H1 (cell line): ENCODE measurements around the gene TMEM266. TPM values are rescaled to one million over a fixed set of nuclear protein-coding genes. Genes with fewer than 3 reads are reported as not detected.

ENCODE experiments used
- CTCF ChIA-PET: fragments of 300-600 bp; sonication (Branson Sonifier 250); formaldehyde crosslinking; loops from one replicate; lab custom pipeline; 2021; ENCODE audit not compliant: partially characterized antibody; lab: Charles Lee
- POLR2A ChIA-PET: fragments of 300-600 bp; sonication (Branson Sonifier 250); formaldehyde crosslinking; loops from one replicate; lab custom pipeline; 2021; ENCODE audit warnings: inconsistent platforms; ENCODE audit not compliant: partially characterized antibody; lab: Charles Lee
- DNase-seq, 2 experiments: peaks; one replicate each; pipeline versions ENCODE4 v3.0.0 to v3.0.0-alpha.2; 2010 to 2022; ENCODE audit warnings: low spot score in 2 of 2, low read depth in 1 of 2, mixed read lengths in 1 of 2
- FAIRE-seq: peaks from 2 replicates; lab custom pipeline; 2011; peaks lifted over from hg19 to GRCh38; lab: Jason Lieb, UNC
- H2AFZ ChIP-seq: 2 replicates; pipeline ENCODE4 v1.8.1; 2012; ENCODE audit warnings: low read length, inconsistent platforms
- H2AK5ac ChIP-seq: 2 replicates; pipeline ENCODE4 v1.6.1; 2013; ENCODE audit warnings: low read depth, low read length
- H2BK120ac ChIP-seq: replicated peaks from 2 replicates; pipeline ENCODE3; 2013; ENCODE audit warnings: low read depth, low read length, inconsistent platforms
- H2BK12ac ChIP-seq: 2 replicates; pipeline ENCODE4 v1.6.1; 2013; ENCODE audit warnings: low read depth, low read length
- H2BK15ac ChIP-seq: 2 replicates; pipeline ENCODE4 v1.6.1; 2013; ENCODE audit warnings: low read length
- H2BK20ac ChIP-seq: 2 replicates; pipeline ENCODE4 v1.6.1; 2013; ENCODE audit warnings: low read length
- H2BK5ac ChIP-seq: 2 replicates; pipeline ENCODE4 v1.6.1; 2013; ENCODE audit warnings: low read depth, low read length
- H3K14ac ChIP-seq: 2 replicates; pipeline ENCODE4 v1.6.1; 2013; ENCODE audit warnings: inconsistent platforms; ENCODE audit not compliant: insufficient read length
- H3K18ac ChIP-seq: 2 replicates; pipeline ENCODE4 v1.6.1; 2013; ENCODE audit warnings: low read length; ENCODE audit errors: extremely low read depth
- H3K23ac ChIP-seq: 2 replicates; pipeline ENCODE4 v1.6.1; 2013; ENCODE audit warnings: inconsistent platforms; ENCODE audit not compliant: insufficient read length
- H3K23me2 ChIP-seq: 2 replicates; pipeline ENCODE4 v1.6.1; 2013; ENCODE audit warnings: low read depth, low read length
- H3K27ac ChIP-seq: 2 replicates; pipeline ENCODE4 v1.6.1; 2011; ENCODE audit warnings: low read depth, low read length, inconsistent platforms
- H3K27me3 ChIP-seq, 4 experiments: replicated peaks in 1 of 4; 1 replicate in 1 of 4; 2 replicates in 3 of 4; pipeline versions ENCODE4 v1.6.1 to v1.8.1; 2011 to 2013; ENCODE audit warnings: low read length in 3 of 4, mild to moderate bottlenecking in 3 of 4, inconsistent platforms in 2 of 4, mixed read lengths in 2 of 4, moderate library complexity in 1 of 4; ENCODE audit not compliant: control insufficient read depth in 3 of 4, insufficient read depth in 3 of 4; ENCODE audit errors: extremely low read depth in 1 of 4
- H3K36me3 ChIP-seq, 4 experiments: 2 replicates each; pipeline versions ENCODE4 v1.6.1 to v1.8.1; 2011 to 2013; ENCODE audit warnings: mild to moderate bottlenecking in 4 of 4, low read length in 3 of 4, moderate library complexity in 2 of 4, control low read depth in 1 of 4, inconsistent platforms in 1 of 4; ENCODE audit not compliant: insufficient read depth in 4 of 4, control insufficient read depth in 2 of 4
- H3K4ac ChIP-seq: replicated peaks from 2 replicates; pipeline ENCODE3; 2013; ENCODE audit warnings: low read length, low read depth, mixed read lengths, inconsistent platforms; ENCODE audit not compliant: insufficient read length
- H3K4me1 ChIP-seq, 4 experiments: replicated peaks in 1 of 4; 1 replicate in 1 of 4; 2 replicates in 3 of 4; pipeline versions ENCODE4 v1.6.1 to v1.8.1; 2011 to 2013; ENCODE audit warnings: low read length in 3 of 4, inconsistent platforms in 2 of 4, mixed read lengths in 1 of 4; ENCODE audit not compliant: insufficient read depth in 4 of 4, control insufficient read depth in 3 of 4
- H3K4me2 ChIP-seq, 2 experiments: 2 replicates each; pipeline versions ENCODE4 v1.6.1 to v1.8.1; 2011 to 2013; ENCODE audit warnings: low read depth in 2 of 2, low read length in 2 of 2, control low read depth in 1 of 2, inconsistent platforms in 1 of 2, mild to moderate bottlenecking in 1 of 2; ENCODE audit not compliant: insufficient read depth in 1 of 2
- H3K4me3 ChIP-seq, 4 experiments: fragments of 200-600, 300-600 bp in 1 of 4; sonication (generic), shearing (Covaris generic), sonication (Bioruptor Twin) in 1 of 4; 2 replicates each; pipeline versions ENCODE4 v1.5.1 to v1.8.1; 2011 to 2016; ENCODE audit warnings: low read length in 4 of 4, low read depth in 3 of 4, control low read depth in 2 of 4, inconsistent platforms in 2 of 4, mild to moderate bottlenecking in 2 of 4, mixed read lengths in 1 of 4, moderate library complexity in 1 of 4; ENCODE audit not compliant: insufficient read depth in 2 of 4; ENCODE audit errors: extremely low read depth in 1 of 4
- H3K56ac ChIP-seq: replicated peaks from 2 replicates; pipeline ENCODE3; 2013; ENCODE audit warnings: low read depth, mild to moderate bottlenecking, mixed read lengths, low read length, inconsistent platforms; ENCODE audit not compliant: insufficient read length
- H3K79me1 ChIP-seq: 2 replicates; pipeline ENCODE4 v1.6.1; 2013; ENCODE audit warnings: low read depth, low read length, control low read depth
- H3K79me2 ChIP-seq, 2 experiments: 2 replicates each; pipeline versions ENCODE4 v1.6.1 to v1.8.1; 2012 to 2013; ENCODE audit warnings: low read length in 2 of 2, mild to moderate bottlenecking in 2 of 2, inconsistent platforms in 1 of 2; ENCODE audit not compliant: insufficient read depth in 2 of 2, control insufficient read depth in 1 of 2
- H3K9ac ChIP-seq, 4 experiments: replicated peaks in 1 of 4; 1 replicate in 1 of 4; 2 replicates in 3 of 4; pipeline versions ENCODE4 v1.6.1 to v1.8.1; 2011 to 2013; ENCODE audit warnings: low read depth in 3 of 4, low read length in 3 of 4, control low read depth in 2 of 4, mild to moderate bottlenecking in 2 of 4, moderate library complexity in 2 of 4, inconsistent platforms in 1 of 4; ENCODE audit errors: extremely low read depth in 1 of 4
- H3K9me3 ChIP-seq, 2 experiments: 2 replicates each; pipeline versions ENCODE4 v1.6.1 to v1.8.1; 2012 to 2013; ENCODE audit warnings: mild to moderate bottlenecking in 2 of 2, moderate library complexity in 2 of 2, control low read depth in 1 of 2, inconsistent platforms in 1 of 2, low read depth in 1 of 2, low read length in 1 of 2, mixed read lengths in 1 of 2; ENCODE audit not compliant: insufficient read depth in 2 of 2
- H4K20me1 ChIP-seq, 2 experiments: replicated peaks in 1 of 2; 2 replicates each; pipeline versions ENCODE3 to v1.8.1; 2011 to 2013; ENCODE audit warnings: inconsistent platforms in 2 of 2, low read length in 2 of 2, mild to moderate bottlenecking in 1 of 2; ENCODE audit not compliant: insufficient read depth in 2 of 2, control insufficient read depth in 1 of 2
- H4K5ac ChIP-seq: 2 replicates; pipeline ENCODE4 v1.6.1; 2013; ENCODE audit warnings: low read length, low read depth, mixed read lengths, inconsistent platforms; ENCODE audit not compliant: insufficient read length
- H4K8ac ChIP-seq: 2 replicates; pipeline ENCODE4 v1.8.0; 2013; ENCODE audit warnings: mild to moderate bottlenecking, moderate library complexity, low read length, inconsistent platforms; ENCODE audit not compliant: insufficient read depth; ENCODE audit errors: extremely low read depth
- H4K91ac ChIP-seq: replicated peaks from 2 replicates; pipeline ENCODE3; 2013; ENCODE audit warnings: low read length, mixed read lengths, inconsistent platforms; ENCODE audit not compliant: insufficient read length
- BACH1 ChIP-seq: IDR thresholded peaks from 2 replicates; pipeline ENCODE4 v1.6.1; 2012; ENCODE audit warnings: low read length, improper control_type of control experiment
- BRCA1 ChIP-seq: IDR thresholded peaks from 2 replicates; pipeline ENCODE4 v1.6.1; 2012; ENCODE audit warnings: low read depth, low read length, improper control_type of control experiment
- CTBP2 ChIP-seq: IDR thresholded peaks from 2 replicates; pipeline ENCODE4 v1.7.0; 2011; ENCODE audit warnings: borderline replicate concordance, mild to moderate bottlenecking, moderate library complexity, mixed read lengths, low read length; ENCODE audit not compliant: insufficient read depth, insufficient read length
- MAFK ChIP-seq: IDR thresholded peaks from 2 replicates; pipeline ENCODE4 v1.6.1; 2012; ENCODE audit warnings: low read depth, mild to moderate bottlenecking, improper control_type of control experiment, low read length
- NRF1 ChIP-seq: IDR thresholded peaks from 2 replicates; pipeline ENCODE4 v1.6.1; 2011; ENCODE audit warnings: mild to moderate bottlenecking, low read depth, low read length, improper control_type of control experiment
- POLR2A ChIP-seq, 2 experiments: IDR thresholded peaks; 1 replicate in 1 of 2; 2 replicates in 1 of 2; pipeline ENCODE4 v1.6.1; 2011; ENCODE audit warnings: low read depth in 2 of 2, low read length in 2 of 2, mild to moderate bottlenecking in 2 of 2; ENCODE audit errors: control extremely low read depth in 1 of 2
- RAD21 ChIP-seq, 2 experiments: IDR thresholded peaks in 1 of 2; conservative IDR thresholded peaks in 1 of 2; 2 replicates each; pipeline ENCODE4 v1.6.1; 2011; ENCODE audit warnings: low read depth in 2 of 2, low read length in 2 of 2, improper control_type of control experiment in 1 of 2, inconsistent platforms in 1 of 2, mild to moderate bottlenecking in 1 of 2, moderate library complexity in 1 of 2
- SAP30 ChIP-seq: fragments of 300-600 bp; sonication (generic); IDR thresholded peaks from 2 replicates; pipeline ENCODE4 v1.7.1; 2012; ENCODE audit warnings: low read length, moderate library complexity, mild to moderate bottlenecking, inconsistent platforms; ENCODE audit not compliant: insufficient read depth, insufficient replicate concordance
- SIN3A ChIP-seq, 2 experiments: IDR thresholded peaks in 1 of 2; conservative IDR thresholded peaks in 1 of 2; 2 replicates each; pipeline ENCODE4 v1.6.1; 2011 to 2012; ENCODE audit warnings: low read length in 2 of 2, improper control_type of control experiment in 1 of 2, low read depth in 1 of 2, mild to moderate bottlenecking in 1 of 2
- SP4 ChIP-seq: IDR thresholded peaks from 2 replicates; pipeline ENCODE4 v1.6.1; 2012; ENCODE audit warnings: low read length, inconsistent platforms
- SUZ12 ChIP-seq: fragments of 200-600 bp; sonication (generic); IDR thresholded peaks from 2 replicates; pipeline ENCODE4 v1.6.1; 2012; ENCODE audit warnings: mild to moderate bottlenecking, inconsistent platforms, low read length, moderate library complexity, mixed read lengths
- TBP ChIP-seq: IDR thresholded peaks from 2 replicates; pipeline ENCODE4 v1.6.1; 2011; ENCODE audit warnings: low read depth, low read length, improper control_type of control experiment
- WGBS, 2 experiments: shearing (Covaris generic) in 1 of 2; methylation state at CpG; one replicate each; pipeline versions ENCODE4 v1.1.6 to v1.1.7; 2013 to 2015; ENCODE audit warnings: low lambda C conversion rate in 2 of 2, mixed read lengths in 2 of 2, inconsistent platforms in 1 of 2, low coverage in 1 of 2, missing lambda C conversion rate in 1 of 2; ENCODE audit not compliant: insufficient replicate concordance in 2 of 2, insufficient coverage in 1 of 2, insufficient read length in 1 of 2; ENCODE audit errors: extremely low coverage in 1 of 2, missing lambda C conversion rate in 1 of 2; 5-methylcytosine and 5-hydroxymethylcytosine counted together
- polyA plus RNA-seq, 7 experiments: library from polyadenylated mRNA; depleted of rRNA in 3 of 7; stranded (reverse) in 5 of 7; unstranded in 2 of 7; fragments of >200 nt in 5 of 7; fragments of 200-250 nt in 2 of 7; gene quantifications; 1 replicate in 5 of 7; 2 replicates in 1 of 7; 4 replicates in 1 of 7; pipeline versions ENCODE4 v1.2.1 to v1.2.3, GENCODE V29; 2011 to 2013; ENCODE audit warnings: missing spikeins in 2 of 7, mixed read lengths in 2 of 7
- total RNA-seq: library from RNA; stranded (reverse); fragmentation: NEBNext Ultra II Directional; extraction: Animal tissue kit (Norgen Biotek cat#: 25700); gene quantifications from 2 replicates; pipeline ENCODE4 v1.2.1, GENCODE V29; 2021
- TF ChIP-seq, protein P1 (sequence below): IDR thresholded peaks from 2 replicates; pipeline ENCODE4 v1.6.1; 2012; ENCODE audit warnings: inconsistent platforms
- TF ChIP-seq, protein P2 (sequence below): IDR thresholded peaks from 2 replicates; pipeline ENCODE4 v1.6.1; 2012; ENCODE audit warnings: inconsistent platforms

Gene TMEM266
- total and polyA plus RNA-seq, 2 of the 8 experiments (the other 6 are each of a cell fraction or from before 2014, with no cell fraction given): 2.6 TPM

DNA sequence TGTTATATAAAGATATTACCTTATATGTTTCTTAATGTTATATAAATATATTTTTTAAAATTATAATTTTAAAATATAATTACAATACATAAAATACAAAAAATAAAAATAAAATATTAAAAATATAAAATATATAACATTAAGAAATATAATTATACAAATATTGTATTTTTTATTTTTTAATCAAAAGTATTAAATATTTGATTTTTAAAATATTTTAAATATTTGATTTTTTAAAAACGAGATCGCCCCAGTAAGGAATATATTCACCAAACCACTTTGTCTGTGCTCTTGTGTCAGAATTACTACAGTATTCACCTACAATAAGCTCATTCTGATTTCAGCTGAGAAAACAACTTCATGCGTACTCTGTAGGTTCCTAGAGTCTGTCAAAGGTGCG lies 162.4 kb downstream of the TMEM266 start:
- no peak overlapping the region for H3K56ac ChIP-seq
- H3K79me1 ChIP-seq: no peaks in the 10 kb centered on the region
- ChIA-PET CTCF (interaction anchor here (1.1 to 1.5 kb wide), 3 partner anchors 13 to 83 kb away, joined by 3 to 7 read pairs (median 4); no protein-coding TSS in a partner anchor), POLR2A (no interaction called here)
- no peak overlapping the region for H3K9ac ChIP-seq
- H2BK20ac ChIP-seq: no peak overlapping the region
- no peaks in the 10 kb centered on the region for H3K27me3 ChIP-seq
- no peak overlapping the region for H4K5ac ChIP-seq
- H3K79me2 ChIP-seq: no peaks in the 10 kb centered on the region
- H3K4me1 ChIP-seq: no peaks in the 10 kb centered on the region
- no peak overlapping the region for H3K4ac ChIP-seq
- no peak overlapping the region for H2AFZ ChIP-seq
- H4K91ac ChIP-seq: no peak overlapping the region
- H3K23me2 ChIP-seq: no peaks in the 10 kb centered on the region
- no peak overlapping the region for H3K23ac ChIP-seq
- no peak overlapping the region for H2BK5ac ChIP-seq
- H3K4me3 ChIP-seq: no peak overlapping the region
- H4K8ac ChIP-seq: no peak overlapping the region
- no peaks in the 10 kb centered on the region for H4K20me1 ChIP-seq
- peaks cover 0 to 3% (median 0%) of the 10 kb centered on the region in 4 experiments; a peak in 1 of 8 replicates for H3K36me3 ChIP-seq
- H3K18ac ChIP-seq: no peak overlapping the region
- DNase-seq (no peak), FAIRE-seq (no peak)
- H2BK15ac ChIP-seq: no peak overlapping the region
- no peaks in the 10 kb centered on the region for H3K9me3 ChIP-seq
- H2BK120ac ChIP-seq: no peak overlapping the region
- no peak overlapping the region for H2BK12ac ChIP-seq
- H3K14ac ChIP-seq: no peak overlapping the region
- no peak overlapping the region for H3K4me2 ChIP-seq
- H2AK5ac ChIP-seq: no peak overlapping the region
- no peak overlapping the region for H3K27ac ChIP-seq
- 88% methylated on average over 4 of the region's 4 CpGs; no CpG with 5 or more reads in 1 of the 2 experiments for WGBS, 2 experiments
- TF ChIP-seq RAD21 (IDR thresholded peaks at IDR 0.05 in 1 of 2, conservative IDR thresholded peaks at IDR 0.05 in 1 of 2; ENCODE audit: low read depth in 2 of 2, low read length in 2 of 2) (no peak), CTBP2 (no peak), BRCA1 (no peak), TBP (no peak), NRF1 (no peak), SIN3A (conservative IDR thresholded peaks at IDR 0.05 in 1 of 2, IDR thresholded peaks at IDR 0.05 in 1 of 2; ENCODE audit: low read depth in 1 of 2, low read length in 2 of 2) (no peak), MAFK (no peak), BACH1 (no peak), SP4 (no peak), POLR2A (IDR thresholded peaks at IDR 0.05; ENCODE audit: control extremely low read depth in 1 of 2, low read depth in 2 of 2, low read length in 2 of 2) (no peak), SUZ12 (no peak), SAP30 (no peak)
- TF ChIP-seq, protein P1, sequence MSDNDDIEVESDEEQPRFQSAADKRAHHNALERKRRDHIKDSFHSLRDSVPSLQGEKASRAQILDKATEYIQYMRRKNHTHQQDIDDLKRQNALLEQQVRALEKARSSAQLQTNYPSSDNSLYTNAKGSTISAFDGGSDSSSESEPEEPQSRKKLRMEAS: no peak
- TF ChIP-seq, protein P2, sequence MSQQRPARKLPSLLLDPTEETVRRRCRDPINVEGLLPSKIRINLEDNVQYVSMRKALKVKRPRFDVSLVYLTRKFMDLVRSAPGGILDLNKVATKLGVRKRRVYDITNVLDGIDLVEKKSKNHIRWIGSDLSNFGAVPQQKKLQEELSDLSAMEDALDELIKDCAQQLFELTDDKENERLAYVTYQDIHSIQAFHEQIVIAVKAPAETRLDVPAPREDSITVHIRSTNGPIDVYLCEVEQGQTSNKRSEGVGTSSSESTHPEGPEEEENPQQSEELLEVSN: no peak
